Smooth muscle cell (in vitro differentiated cells): Measurements from ENCODE around the gene DYNLT2. TPM values are rescaled to one million over a fixed set of nuclear protein-coding genes. Genes with fewer than 3 reads are reported as not detected.

Experiments used
- DNase-seq: peaks from one replicate; lab custom pipeline; 2025; ENCODE audit not compliant: unreplicated experiment; lab: John Stamatoyannopoulos, UW
- H2AFZ ChIP-seq: fragments of 200-600 bp; sonication (generic); 2 replicates; pipeline ENCODE4 v1.6.0; 2016; ENCODE audit warnings: antibody characterized with exemption, low read depth, mild to moderate bottlenecking
- H3F3A ChIP-seq: fragments of 200-600 bp; sonication (generic); 2 replicates; pipeline ENCODE4 v1.6.0; 2017; ENCODE audit warnings: antibody characterized with exemption, low read depth
- H3K27ac ChIP-seq: fragments of 200-600 bp; sonication (generic); 2 replicates; pipeline ENCODE4 v1.5.1; 2016; ENCODE audit warnings: low read depth, mild to moderate bottlenecking
- H3K27me3 ChIP-seq: fragments of 200-600 bp; sonication (generic); 2 replicates; pipeline ENCODE4 v1.6.1; 2016; ENCODE audit warnings: low read depth, mild to moderate bottlenecking
- H3K36me3 ChIP-seq: fragments of 200-600 bp; sonication (generic); 2 replicates; pipeline ENCODE4 v1.5.1; 2016; ENCODE audit warnings: low read depth
- H3K4me1 ChIP-seq: fragments of 200-600 bp; sonication (generic); 2 replicates; pipeline ENCODE4 v1.5.1; 2016; ENCODE audit warnings: low read depth
- H3K4me2 ChIP-seq: fragments of 200-600 bp; sonication (generic); 2 replicates; pipeline ENCODE4 v1.6.0; 2016; ENCODE audit warnings: mild to moderate bottlenecking
- H3K4me3 ChIP-seq: fragments of 200-600 bp; sonication (generic); 2 replicates; pipeline ENCODE4 v1.5.1; 2016; ENCODE audit warnings: mild to moderate bottlenecking
- H3K79me2 ChIP-seq: fragments of 200-600 bp; sonication (generic); 2 replicates; pipeline ENCODE4 v1.6.0; 2016; ENCODE audit warnings: low read depth, mild to moderate bottlenecking
- H3K9ac ChIP-seq: fragments of 200-600 bp; sonication (generic); 2 replicates; pipeline ENCODE4 v1.6.0; 2016; ENCODE audit warnings: low read depth
- H3K9me3 ChIP-seq: fragments of 200-600 bp; sonication (generic); replicated peaks from 2 replicates; pipeline ENCODE4 v1.5.1; 2016; ENCODE audit warnings: low read depth
- H4K20me1 ChIP-seq: fragments of 200-600 bp; sonication (generic); 2 replicates; pipeline ENCODE4 v1.6.0; 2016; ENCODE audit warnings: low read depth
- CTCF ChIP-seq: fragments of 200-600 bp; sonication (generic); IDR thresholded peaks from 2 replicates; pipeline ENCODE4 v1.5.1; 2017; ENCODE audit warnings: borderline replicate concordance, mild to moderate bottlenecking, antibody characterized with exemption; ENCODE audit not compliant: insufficient read depth, poor library complexity, severe bottlenecking
- WGBS: methylation state at CpG from one replicate; pipeline ENCODE4 v1.1.7; 2016; ENCODE audit warnings: low lambda C conversion rate; 5-methylcytosine and 5-hydroxymethylcytosine counted together
- polyA plus RNA-seq: library from polyadenylated mRNA; unstranded; fragments of >200 nt; fragmentation: Nextera tagmentation; extraction: Ambion mirVana; gene quantifications from 2 replicates; pipeline ENCODE4 v1.2.1, GENCODE V29; 2016
- total RNA-seq: library from RNA; depleted of rRNA; stranded (reverse); fragments of >200 nt; gene quantifications from 2 replicates; pipeline ENCODE4 v1.2.3, GENCODE V29; 2014

DYNLT2 gene
- total and polyA plus RNA-seq, 2 experiments from 2014 or later, result 0.89 to 2.1 TPM

GRCh38 chr6:169723991-169724493 is 27.3 kb downstream of the DYNLT2 start:
- Histone ChIP-seq H3K79me2 (peaks cover 35% of the 10 kb centered on the region), H3K4me2 (no peak overlapping the region)
- TF ChIP-seq CTCF, result no peak

GRCh38 chr6:169723200-169723909 is 28.0 kb downstream of the DYNLT2 start:
- Histone ChIP-seq H3K4me1 (peaks cover 20% of the 10 kb centered on the region), H3K4me3 (peak overlapping the region; percentile 63), H3K27ac (peak overlapping the region; percentile 54), H3K27me3 (no peaks in the 10 kb centered on the region), H3F3A (peaks cover 3% of the 10 kb centered on the region), H2AFZ (peak overlapping the region; percentile 91), H3K9ac (peak overlapping the region; percentile 39), H3K79me2 (peaks cover 42% of the 10 kb centered on the region), H4K20me1 (peaks cover 46% of the 10 kb centered on the region), H3K36me3 (no peaks in the 10 kb centered on the region), H3K9me3 (no peaks in the 10 kb centered on the region), H3K4me2 (peak overlapping the region; percentile 92)
- DNase-seq, result peak; percentile 26
- 2% methylated on average over 38 of the region's 70 CpGs for WGBS
- TF ChIP-seq CTCF, result no peak

More at GRCh38 chr6:169723991-169724493, 27.3 kb downstream of the DYNLT2 start:
- H4K20me1 ChIP-seq, result peaks cover 40% of the 10 kb centered on the region
- peaks cover 20% of the 10 kb centered on the region for H3K4me1 ChIP-seq
- WGBS, result no CpG with 5 or more reads among the region's 89 CpGs
- DNase-seq, result no peak
- H3F3A ChIP-seq, result peaks cover 3% of the 10 kb centered on the region
- H2AFZ ChIP-seq, result no peak overlapping the region
- H3K9ac ChIP-seq, result no peak overlapping the region
- H3K36me3 ChIP-seq, result no peaks in the 10 kb centered on the region
- H3K4me3 ChIP-seq, result peak overlapping the region; percentile 73
- H3K27ac ChIP-seq, result no peak overlapping the region
- H3K27me3 ChIP-seq, result no peaks in the 10 kb centered on the region
- H3K9me3 ChIP-seq, result no peaks in the 10 kb centered on the region

- Histone ChIP-seq H3K4me2 (peak overlapping the region; percentile 92), H3K27me3 (no peaks in the 10 kb centered on the region), H3K4me3 (peak overlapping the region; percentile 63), H3K4me1 (peaks cover 20% of the 10 kb centered on the region), H2AFZ (peak overlapping the region; percentile 91), H3F3A (peaks cover 3% of the 10 kb centered on the region), H4K20me1 (peaks cover 54% of the 10 kb centered on the region), H3K9me3 (no peaks in the 10 kb centered on the region), H3K27ac (peak overlapping the region; percentile 54), H3K36me3 (no peaks in the 10 kb centered on the region), H3K79me2 (peaks cover 49% of the 10 kb centered on the region), H3K9ac (peak overlapping the region; percentile 39)
- TF ChIP-seq CTCF, result no peak
- no peak for DNase-seq
- WGBS, result 8% methylated on average over 22 of the region's 22 CpGs
These were observed 28.8 kb downstream of the DYNLT2 start for GRCh38 chr6:169722362-169723199.
